8988T (cell line): ENCODE data around the gene FOXL3.
"Not testable (repeated sequence)": the region's sequence is repeated elsewhere in the genome, so short reads cannot be mapped to it uniquely, and the experiment has no call there.

Experiments
- DNase-seq: peaks from one replicate; pipeline ENCODE4 v3.0.0; 2011

FOXL3 gene

GRCh38 chr7:289756-290553 lies at the start of gene FOXL3:
Gene FOXL3, plus strand, starts transcription at chr7:290170. Its CDS starts 0 bp downstream, at chr7:290170.
- no peak for DNase-seq

GRCh38 chr7:240887-241421 lies 49.0 kb upstream of the FOXL3 start:
- no peak for DNase-seq

- no peak for DNase-seq
Observed at GRCh38 chr7:241513-241912, 48.5 kb upstream of the FOXL3 start.

DNA sequence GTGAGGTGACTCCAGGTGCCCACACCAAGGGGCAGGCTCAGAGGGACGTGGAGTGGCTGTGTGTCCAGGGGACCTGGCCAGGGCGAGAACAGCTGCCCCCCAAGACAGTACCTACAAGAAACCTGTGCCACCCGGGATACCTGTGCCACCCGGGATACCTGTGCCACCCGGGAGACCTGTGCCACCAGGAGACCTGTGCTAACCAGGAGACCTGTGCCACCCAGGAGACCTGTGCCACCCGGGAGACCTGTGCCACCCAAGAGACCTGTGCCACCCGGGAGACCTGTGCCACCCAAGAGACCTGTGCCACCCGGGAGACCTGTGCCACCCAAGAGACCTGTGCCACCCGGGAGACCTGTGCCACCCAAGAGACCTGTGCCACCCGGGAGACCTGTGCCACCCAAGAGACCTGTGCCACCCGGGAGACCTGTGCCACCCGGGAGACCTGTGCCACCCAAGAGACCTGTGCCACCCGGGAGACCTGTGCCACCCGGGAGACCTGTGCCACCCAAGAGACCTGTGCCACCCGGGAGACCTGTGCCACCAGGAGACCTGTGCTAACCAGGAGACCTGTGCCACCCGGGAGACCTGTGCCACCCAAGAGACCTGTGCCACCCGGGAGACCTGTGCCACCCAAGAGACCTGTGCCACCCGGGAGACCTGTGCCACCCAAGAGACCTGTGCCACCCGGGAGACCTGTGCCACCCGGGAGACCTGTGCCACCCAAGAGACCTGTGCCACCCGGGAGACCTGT lies 47.0 kb upstream of the FOXL3 start:
- DNase-seq: not testable (repeated sequence)

DNA sequence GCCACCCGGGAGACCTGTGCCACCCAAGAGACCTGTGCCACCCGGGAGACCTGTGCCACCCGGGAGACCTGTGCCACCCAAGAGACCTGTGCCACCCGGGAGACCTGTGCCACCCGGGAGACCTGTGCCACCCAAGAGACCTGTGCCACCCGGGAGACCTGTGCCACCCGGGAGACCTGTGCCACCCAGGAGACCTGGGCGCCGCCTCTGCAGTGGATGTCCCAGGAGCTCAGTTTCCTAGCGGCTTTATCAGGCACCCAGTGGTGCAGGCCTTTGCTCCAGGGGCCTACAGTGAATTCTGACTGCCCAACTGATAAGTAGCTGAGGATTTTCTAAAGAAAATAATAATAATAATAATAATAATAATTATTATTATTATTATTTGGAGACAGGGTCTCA lies 46.4 kb upstream of the FOXL3 start:
- DNase-seq: not testable (repeated sequence)

DNA sequence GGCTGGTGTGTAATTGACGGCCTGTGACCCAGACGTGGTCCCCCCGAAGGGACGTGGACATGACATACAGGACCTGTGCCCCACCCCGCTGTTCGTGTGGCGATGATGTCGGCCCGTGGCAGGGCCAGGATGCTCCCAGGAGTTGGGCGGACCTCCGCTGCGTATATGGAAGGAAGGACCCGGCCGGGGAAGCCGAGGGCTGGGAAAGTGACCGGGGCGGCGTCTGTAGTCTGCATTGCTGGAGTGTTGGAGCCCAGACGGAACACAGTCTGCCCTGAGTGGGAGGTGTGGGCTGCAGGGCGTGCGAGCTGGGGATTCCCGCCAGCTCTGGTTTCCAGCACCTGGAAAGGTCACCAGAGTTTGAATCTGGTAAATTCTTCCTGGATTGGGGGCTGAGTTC lies 45.0 kb upstream of the FOXL3 start:
- DNase-seq: no peak

- no peak for DNase-seq
Observed at GRCh38 chr7:245574-246295, 44.2 kb upstream of the FOXL3 start.

DNA sequence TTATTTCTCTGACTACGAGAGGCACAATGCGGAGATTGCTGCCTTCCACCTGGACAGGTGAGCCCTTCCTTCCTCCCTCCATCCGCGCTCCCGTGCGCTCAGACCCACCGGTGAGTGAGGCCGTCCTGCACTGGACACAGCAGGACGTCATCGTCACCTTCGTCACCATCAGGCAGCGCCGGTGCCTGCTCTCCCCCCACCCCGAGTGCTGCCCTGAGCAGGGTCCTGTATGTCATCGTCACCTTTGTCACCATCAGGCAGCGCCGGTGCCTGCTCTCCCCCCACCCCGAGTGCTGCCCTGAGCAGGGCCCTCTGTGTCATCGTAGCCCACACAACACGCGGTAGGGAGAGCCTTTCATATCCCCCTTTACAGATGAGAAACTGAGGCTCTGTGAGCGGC lies 43.5 kb upstream of the FOXL3 start:
- DNase-seq: no peak

- no peak for DNase-seq
Observed at GRCh38 chr7:247181-247580, 42.8 kb upstream of the FOXL3 start.

DNA sequence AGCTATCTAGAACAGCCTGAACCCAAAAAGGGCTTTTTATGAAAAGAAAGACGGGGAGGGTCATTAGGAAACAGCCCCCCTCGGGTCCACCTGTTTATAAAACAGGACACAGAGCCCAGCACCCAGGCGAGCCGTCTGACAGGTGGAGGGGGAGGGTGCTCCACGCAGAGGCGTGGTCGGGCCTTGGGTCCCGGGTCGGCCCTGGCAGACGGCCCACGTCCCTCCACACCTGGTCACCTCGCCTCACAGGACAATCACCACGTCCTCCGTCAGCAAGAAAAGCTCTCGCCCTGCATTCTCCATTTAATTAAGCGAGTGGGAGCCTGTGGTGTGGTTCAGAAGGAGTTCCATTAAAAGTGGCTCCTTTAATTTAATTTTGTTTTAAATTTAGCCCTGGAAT lies 42.3 kb upstream of the FOXL3 start:
- no peak for DNase-seq

- DNase-seq: no peak
Observed at GRCh38 chr7:248732-249435, 41.1 kb upstream of the FOXL3 start.

- no peak for DNase-seq
Observed at GRCh38 chr7:249989-250388, 40.0 kb upstream of the FOXL3 start.

DNA sequence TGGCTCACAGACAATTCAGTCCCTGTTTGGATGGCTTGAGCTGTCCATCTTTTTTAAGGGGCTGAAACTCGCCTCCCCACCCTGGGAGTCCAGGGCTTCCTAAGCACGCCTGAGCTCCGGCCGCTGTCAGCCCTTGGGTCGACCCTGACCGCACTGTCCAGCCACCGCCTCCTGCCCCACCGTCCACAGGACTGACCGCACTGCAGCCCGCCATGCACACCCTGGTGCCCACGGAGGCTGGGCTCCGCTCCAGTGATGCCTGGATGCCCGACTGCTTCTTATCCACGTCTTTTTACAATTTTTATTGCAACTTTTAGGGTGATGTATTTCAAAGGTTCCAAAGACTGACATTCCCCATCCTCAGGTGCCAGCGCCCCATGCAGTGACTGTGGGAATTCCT lies 39.4 kb upstream of the FOXL3 start:
- no peak for DNase-seq

DNA sequence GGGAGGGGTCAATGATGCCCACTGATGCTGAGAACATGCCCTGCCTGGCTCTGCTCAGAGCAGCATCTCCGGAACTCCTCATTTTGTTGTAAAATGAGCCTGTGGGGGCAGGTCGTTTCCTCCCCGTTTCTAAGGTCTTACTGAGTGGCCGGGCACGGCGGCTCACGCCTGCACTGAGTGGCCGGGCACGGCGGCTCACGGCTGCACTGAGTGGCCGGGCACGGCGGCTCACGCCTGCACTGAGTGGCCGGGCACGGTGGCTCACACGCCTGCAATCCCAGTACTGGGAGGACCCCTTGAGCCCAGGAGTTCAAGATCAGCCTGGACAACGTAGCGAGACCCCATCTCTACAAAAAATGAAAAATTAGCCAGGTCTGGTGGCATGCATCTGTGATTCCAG lies 39.0 kb upstream of the FOXL3 start:
- DNase-seq: no peak

DNA sequence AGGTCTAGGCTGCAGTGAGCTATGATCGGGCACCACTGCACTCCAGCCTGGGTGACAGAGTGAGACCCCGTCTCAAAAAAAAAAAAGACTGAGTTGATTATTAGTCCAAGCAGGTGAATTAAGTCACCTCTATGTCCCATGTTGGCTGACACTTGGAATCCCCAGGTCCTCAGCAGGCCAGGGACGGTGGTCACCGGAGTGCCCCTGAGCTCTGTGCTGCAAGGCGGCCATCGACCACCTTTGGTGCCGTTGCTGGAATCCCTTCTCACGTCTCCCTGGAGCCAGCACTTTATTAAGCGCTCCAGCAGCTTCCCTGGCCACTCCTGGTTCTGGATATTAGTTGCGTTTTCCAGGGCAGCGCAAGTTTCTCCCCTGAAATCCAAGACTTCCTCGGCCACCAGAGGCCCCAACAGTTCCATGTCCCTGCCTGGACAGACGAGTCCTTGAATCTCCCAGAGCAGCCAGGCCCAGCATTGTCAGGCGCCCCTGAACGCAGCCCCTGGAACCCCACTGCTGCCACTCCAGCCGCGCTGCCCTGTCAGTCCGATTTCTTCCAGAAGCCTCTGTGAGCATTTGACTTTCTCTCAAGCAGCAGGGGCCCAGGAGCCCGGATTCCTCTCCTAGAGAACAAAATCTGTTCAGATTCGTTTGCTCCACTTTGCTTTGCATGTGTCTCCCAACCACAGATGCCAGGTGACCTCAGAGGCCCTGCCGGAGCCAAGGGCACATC lies 38.4 kb upstream of the FOXL3 start:
- DNase-seq: no peak

DNA sequence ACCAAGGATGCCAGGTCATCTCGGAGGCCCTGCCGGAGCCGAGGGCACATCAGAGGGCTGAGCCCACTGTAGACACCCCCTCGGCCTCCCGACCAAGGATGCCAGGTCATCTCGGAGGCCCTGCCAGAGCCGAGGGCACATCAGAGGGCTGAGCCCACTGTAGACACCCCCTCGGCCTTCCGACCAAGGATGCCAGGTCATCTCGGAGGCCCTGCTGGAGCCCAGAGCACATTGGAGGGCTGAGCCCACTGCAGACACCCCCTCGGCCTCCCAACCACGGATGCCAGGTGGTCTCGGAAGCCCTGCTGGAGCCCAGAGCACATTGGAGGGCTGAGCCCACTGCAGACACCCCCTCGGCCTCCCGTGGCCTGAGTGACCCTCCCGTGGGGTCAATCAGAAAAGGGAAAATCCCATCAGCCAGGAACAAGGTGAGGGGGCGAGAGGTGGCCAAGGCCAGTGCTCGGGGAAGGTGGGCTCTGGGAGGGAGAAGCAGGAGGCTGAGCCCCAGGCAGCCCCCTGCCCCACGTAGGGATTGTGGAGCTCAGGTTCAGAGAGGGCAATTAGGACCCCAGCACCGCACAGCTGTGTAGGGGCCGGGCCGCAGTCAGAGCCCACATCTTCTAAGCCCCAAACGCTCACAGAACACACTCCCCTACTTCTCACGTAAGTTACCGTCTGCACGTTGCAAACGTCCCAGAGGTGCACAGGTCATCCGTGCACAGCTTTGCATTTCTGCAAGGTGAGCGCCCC lies 37.6 kb upstream of the FOXL3 start:
- no peak for DNase-seq

DNA sequence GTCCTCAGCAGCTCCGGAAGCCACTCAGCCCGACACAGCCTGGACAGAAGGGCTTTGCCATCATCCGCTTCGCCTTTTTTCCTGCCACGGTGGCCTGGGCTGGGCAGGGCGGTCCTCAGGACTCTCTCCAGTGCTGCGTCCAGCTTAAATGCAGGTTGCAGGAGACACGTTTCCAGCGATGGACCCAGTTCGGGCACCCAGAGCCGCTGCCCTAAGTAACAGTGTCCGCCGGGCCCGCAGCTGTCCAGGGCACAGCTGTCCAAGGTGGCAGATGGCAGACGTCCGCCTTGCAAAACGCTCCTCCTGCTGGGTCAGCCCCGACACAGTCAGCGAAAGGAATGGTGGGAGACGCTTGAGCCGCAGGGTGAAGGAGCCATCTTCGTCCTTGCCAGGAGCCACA lies 37.0 kb upstream of the FOXL3 start:
- DNase-seq: no peak

DNA sequence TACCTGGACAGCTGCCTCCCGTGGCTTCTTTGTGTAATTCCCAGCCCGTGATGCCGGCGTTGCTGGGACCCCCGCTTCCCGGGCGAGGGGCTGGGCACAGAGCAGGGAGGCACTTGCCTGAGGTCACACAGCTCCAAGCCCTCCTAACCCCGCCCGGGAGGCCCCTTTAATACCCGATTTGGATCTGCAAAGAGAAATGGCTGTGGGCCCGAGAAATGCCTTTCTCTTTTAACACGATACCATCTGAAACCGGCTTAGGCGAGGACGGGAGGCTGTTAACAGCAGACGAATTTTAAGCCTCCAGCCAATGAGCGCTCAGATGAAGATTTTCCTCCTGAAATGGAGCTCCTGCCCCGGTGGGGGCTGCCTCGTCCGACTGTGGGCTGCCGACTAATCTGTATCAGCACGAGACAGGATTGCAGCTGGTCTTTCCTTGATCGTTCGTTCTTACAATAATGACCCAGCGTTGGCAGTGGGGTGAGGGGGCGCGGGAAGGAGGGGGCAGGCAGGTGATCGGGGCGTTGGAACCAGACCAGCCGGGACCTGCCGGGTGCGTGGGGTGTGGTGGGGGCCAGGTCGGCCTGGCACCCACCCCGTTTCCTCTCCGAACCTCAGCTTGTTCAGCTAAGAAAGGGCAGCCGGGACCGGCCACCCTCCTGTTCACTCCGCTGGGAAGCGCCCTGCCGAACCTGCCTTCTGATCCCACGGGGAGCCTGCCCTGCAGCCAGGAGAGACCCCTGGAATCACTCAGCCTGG lies 36.2 kb upstream of the FOXL3 start:
- DNase-seq: no peak

DNA sequence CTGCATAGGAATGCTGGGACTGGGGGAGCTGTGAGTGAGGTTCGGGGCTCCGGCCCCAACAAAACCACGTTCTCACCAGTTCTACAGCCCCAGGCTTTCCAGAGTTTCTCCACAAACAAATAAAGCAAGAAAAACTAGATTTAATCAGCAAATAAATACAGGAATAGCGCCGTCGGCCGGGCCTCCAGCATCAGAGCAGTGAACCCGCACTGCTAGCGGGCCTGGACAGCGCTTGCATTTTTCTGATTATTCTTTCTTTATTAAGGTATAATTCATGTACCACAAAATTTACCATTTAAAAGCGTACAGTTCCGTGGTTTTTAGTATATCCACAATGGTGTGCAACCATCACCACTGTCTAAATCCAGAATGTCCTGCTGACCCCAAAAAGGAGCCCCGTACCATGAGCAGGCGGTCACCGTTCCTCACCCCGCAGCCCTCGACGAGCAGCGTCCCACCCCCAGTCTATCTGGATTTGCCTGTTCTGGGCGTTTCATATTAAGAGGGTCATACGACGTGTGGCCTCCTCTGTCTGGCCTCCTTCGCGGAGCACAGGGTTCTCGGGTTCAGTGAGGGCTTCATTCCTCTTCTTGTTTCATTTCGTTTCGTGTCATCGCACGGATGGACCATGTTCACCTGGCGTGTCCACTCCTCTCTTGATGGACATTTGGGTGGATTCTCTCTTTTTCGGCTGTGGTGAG lies 35.5 kb upstream of the FOXL3 start:
- no peak for DNase-seq

DNA sequence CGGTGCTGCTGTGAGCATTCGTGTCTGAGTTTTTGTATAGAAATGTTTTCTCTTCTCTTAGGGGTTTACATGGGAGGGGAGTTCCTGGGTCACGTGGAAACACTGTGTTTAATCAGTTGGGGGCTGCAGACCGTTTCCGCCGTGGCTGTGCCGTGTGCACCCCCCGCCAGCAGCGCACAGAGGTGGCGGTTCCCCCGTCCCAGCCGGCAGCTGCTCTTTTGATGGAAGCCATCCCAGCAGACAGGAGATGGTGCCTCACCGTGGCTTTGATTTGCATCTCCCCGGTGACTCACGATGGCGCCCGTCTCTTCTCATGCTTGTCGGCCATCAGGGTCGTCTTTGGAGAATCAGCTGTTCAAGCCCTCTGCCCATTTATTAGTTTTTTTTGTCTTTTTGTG lies 34.9 kb upstream of the FOXL3 start:
- no peak for DNase-seq
